Activated T-helper 1 cell treated with anti-CD3 and anti-CD28 coated beads, Interleukin-2, amount 50 U/mL, for 16 hours (primary cell): ENCODE data around the gene KIF6.

Experiments used
- DNase-seq, 2 donors: peaks; one replicate each; pipeline ENCODE4 v3.0.0-alpha.2; 2020; ENCODE audit warnings: low read depth in 1 of 2, low spot score in 1 of 2

The KIF6 gene

DNA sequence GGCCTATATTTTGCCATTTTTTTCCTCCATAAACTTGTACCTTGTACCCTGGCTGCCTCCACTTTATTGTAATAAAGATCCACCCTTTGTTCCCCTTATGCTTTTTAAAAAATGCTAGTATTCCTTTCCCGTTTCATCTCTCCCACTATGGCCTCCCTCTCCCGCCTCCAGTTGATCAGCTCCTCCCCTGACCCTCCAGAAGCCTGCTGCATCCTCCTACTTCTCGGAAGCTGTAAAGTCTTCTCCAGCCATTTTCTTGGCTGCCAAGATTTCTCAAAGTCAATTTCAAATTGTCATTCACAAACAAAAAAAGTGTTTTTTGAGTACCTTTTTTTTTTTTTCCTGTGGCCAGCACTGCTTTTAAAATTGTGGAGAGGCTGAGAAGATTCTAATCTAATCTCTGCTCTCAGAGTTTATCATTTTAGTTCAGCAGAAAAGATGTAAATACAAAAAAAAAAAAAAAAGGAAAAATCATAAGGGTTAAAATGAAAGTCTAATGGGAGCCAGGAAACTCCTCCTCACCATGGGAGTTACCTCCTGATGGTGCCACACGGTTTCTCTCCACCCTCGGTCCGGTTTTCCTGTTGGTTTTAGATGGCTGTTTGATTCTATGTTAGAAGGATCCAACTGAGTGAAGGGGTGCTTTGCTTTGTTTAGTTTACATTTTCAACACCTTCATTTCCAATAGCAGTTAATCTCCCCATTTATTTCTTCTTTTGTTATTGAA, 299.7 kb downstream of the KIF6 start:
- DNase-seq, result no peak

DNA sequence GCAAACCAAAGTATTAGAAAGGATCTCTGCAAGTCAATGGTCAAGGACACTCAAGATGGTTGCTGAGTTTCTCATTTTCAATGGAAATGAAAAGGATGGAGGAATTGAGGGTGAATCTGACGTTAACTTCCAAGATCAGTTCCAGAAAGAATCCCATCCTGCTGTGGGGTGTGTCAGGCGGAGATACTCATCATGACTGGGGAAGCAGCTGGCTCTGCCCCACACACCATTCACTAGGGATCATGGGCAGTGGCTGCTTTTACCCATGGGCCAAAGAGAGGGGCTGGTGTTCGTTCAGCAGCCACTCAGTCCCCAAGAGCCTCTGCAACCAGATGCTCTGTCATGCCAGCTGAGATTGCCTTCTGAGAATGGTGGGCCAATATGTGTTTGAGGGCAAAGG, 300.4 kb downstream of the KIF6 start:
- no peak for DNase-seq

GRCh38 chr6:39422238-39422637, 303.0 kb downstream of the KIF6 start:
- no peak for DNase-seq

GRCh38 chr6:39421383-39422225, 303.6 kb downstream of the KIF6 start:
- no peak for DNase-seq

GRCh38 chr6:39420300-39421265, 304.6 kb downstream of the KIF6 start:
- DNase-seq, result no peak

DNA sequence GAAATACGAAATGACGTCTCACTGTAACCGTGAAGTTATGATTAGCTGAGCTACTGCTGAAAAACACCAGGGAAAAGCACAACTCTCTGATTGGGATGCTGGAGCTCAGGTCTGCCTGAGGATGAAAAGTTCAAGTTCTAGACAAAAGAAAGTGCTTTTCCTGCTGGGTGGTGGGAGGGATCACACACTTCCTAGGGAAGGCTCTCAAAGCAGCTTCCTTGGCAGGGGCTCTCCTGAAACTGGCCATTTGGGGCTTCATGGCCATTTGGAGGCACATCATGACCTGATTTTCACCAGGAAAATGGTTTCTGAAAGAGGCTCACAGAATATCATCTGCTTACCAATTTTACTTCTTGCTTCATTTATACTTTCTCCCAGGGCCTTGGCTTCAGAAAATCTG, 305.6 kb downstream of the KIF6 start:
- DNase-seq, result no peak

GRCh38 chr6:39417440-39417839, 307.8 kb downstream of the KIF6 start:
- DNase-seq, result no peak

DNA sequence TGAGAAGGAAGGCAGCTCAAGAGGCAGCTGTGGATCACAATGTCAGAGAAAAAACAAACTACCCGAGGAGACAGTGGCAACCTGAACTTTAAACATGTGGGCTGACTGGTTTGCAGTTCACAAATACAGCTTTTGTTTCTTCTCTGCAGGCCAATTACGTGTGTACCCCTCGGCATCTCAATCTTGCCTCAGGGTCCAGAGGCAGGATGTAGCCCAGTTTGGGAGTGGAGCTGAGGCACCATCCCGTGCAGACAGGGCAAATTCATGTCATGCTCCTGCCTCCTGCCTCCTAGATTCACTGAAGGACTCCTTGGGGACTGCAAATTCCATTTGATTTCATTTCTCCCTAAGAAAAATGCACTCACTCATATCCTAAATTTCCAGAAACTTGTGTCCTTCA, 308.5 kb downstream of the KIF6 start:
- DNase-seq, result no peak

DNA sequence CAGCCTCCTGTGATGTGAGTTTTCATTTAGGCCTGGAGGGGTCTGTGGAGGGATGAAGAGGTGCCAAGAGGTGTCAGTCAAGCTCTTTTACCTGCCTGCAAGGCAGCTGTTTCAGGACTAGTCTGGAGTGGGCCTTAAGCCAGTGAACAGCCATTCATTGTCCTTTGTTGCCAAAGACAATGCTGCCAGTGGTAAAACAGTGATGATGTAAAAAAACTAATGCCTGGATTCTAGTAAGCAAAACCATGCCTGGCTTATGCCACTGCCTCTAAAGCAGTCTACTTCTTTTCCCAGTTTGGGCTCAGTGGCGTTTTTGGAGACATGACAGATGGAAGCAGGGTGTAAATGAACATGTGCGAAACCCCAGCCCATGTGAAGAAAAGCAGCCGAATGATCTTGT, 309.2 kb downstream of the KIF6 start:
- no peak for DNase-seq

GRCh38 chr6:39415482-39415881, 309.7 kb downstream of the KIF6 start:
- no peak for DNase-seq

- DNase-seq, result no peak
Measured at GRCh38 chr6:39411465-39411864, 313.7 kb downstream of the KIF6 start.

- DNase-seq, result no peak
Measured at GRCh38 chr6:39411001-39411400, 314.2 kb downstream of the KIF6 start.

- DNase-seq, result no peak
Measured at GRCh38 chr6:39409889-39410288, 315.3 kb downstream of the KIF6 start.

- no peak for DNase-seq
Measured at GRCh38 chr6:39407446-39407993, 317.7 kb downstream of the KIF6 start.

GRCh38 chr6:39404312-39404711, 320.9 kb downstream of the KIF6 start:
- DNase-seq, result no peak

DNA sequence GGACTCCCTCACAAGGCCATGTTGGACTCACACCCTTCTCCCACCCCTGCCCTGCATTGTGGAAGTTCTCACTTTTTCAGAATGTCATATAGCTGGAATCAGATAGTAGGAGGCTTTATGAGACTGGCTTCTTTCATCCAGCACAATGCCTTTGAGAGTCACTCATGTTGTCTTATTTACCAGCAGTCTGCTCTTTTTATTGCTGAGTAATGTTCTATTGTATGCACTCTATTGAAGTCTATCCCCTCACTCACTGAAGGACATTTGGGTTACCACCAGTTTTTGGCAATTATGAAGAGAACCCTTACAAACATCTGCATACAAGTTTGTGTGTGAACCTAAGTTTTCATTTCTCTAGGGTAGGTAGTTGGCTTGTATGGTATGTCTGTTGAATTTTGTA, 321.9 kb downstream of the KIF6 start:
- DNase-seq, result no peak

- DNase-seq, result no peak
Measured at GRCh38 chr6:39402239-39402751, 322.9 kb downstream of the KIF6 start.

- DNase-seq, result no peak
Measured at GRCh38 chr6:39401376-39401775, 323.8 kb downstream of the KIF6 start.

DNA sequence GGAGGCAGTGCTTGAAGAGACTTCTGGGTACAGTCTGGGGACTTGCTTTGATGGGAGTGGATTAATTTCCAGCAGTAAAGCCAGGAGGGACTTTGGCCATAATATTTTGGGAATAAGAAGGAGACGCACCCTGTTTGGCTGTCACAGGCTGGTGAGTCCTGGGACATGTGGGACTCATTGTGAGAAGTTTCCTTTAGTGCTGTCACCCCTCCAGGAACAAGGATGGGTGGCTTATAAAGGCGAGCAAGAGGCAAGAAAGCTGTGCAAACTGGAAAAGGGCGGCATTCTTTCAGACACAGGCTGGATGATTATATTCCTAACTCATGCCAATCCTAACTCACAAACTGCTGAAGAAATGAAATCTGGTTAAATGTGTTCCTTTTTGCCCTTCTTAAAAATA, 325.2 kb downstream of the KIF6 start:
- no peak for DNase-seq

GRCh38 chr6:39396854-39397253, 328.4 kb downstream of the KIF6 start:
- DNase-seq, result no peak

- DNase-seq, result no peak
Measured at GRCh38 chr6:39393075-39393474, 332.1 kb downstream of the KIF6 start.
